Measurements from ENCODE around the gene NISCH. TPM values are rescaled to one million over a fixed set of nuclear protein-coding genes. Genes with fewer than 3 reads are reported as not detected.

NISCH gene
- polyA plus RNA-seq, 1 experiment: 71.0 TPM

DNA sequence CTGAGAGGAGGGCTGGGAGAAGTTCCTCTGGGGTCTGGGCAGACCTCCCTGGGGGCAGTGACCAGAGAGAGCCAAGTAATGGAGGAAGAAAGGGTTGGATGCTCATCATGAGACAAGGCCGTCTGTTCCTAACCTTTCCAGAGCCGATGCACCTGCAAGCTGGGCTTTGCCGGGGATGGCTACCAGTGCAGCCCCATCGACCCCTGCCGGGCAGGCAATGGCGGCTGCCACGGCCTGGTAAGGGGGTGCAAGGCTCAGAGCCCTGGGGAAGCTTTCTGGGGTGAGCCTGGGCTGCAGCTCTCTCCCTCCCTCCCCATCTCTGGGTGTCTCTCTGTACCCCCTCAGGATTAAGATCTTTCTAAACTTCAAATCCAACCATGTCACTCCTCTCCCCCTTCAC is 56.1 kb downstream of the NISCH start:
- Histone ChIP-seq H3K27me3 (ENCODE audit: control insufficient read depth, insufficient read depth, low read length) (peaks cover 29% of the 10 kb centered on the region), H3K9me3 (ENCODE audit: control insufficient read depth, insufficient read depth, low read length) (no peaks in the 10 kb centered on the region; the same call in 1 of the 2 replicates), H3K4me3 (ENCODE audit: low read depth, low read length) (no peak overlapping the region), H3K27ac (ENCODE audit: low read depth, low read length) (no peak overlapping the region)
- CTCF ChIA-PET: no interaction called here
- POLR2A ChIA-PET: interaction anchor here (0.5 to 1.1 kb wide), 2 partner anchors 9 to 12 kb away, joined by 3 read pairs; no protein-coding TSS in a partner anchor
- TF ChIP-seq, protein P1, sequence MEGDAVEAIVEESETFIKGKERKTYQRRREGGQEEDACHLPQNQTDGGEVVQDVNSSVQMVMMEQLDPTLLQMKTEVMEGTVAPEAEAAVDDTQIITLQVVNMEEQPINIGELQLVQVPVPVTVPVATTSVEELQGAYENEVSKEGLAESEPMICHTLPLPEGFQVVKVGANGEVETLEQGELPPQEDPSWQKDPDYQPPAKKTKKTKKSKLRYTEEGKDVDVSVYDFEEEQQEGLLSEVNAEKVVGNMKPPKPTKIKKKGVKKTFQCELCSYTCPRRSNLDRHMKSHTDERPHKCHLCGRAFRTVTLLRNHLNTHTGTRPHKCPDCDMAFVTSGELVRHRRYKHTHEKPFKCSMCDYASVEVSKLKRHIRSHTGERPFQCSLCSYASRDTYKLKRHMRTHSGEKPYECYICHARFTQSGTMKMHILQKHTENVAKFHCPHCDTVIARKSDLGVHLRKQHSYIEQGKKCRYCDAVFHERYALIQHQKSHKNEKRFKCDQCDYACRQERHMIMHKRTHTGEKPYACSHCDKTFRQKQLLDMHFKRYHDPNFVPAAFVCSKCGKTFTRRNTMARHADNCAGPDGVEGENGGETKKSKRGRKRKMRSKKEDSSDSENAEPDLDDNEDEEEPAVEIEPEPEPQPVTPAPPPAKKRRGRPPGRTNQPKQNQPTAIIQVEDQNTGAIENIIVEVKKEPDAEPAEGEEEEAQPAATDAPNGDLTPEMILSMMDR (IDR thresholded peaks at IDR 0.05; ENCODE audit: low read depth, low read length): no peak
- no peak for DNase-seq (ENCODE audit: low read depth, low spot score)

- Histone ChIP-seq H3K27me3 (ENCODE audit: control insufficient read depth, insufficient read depth, low read length) (peaks cover 29% of the 10 kb centered on the region), H3K4me3 (ENCODE audit: low read depth, low read length) (no peak overlapping the region), H3K9me3 (ENCODE audit: control insufficient read depth, insufficient read depth, low read length) (no peaks in the 10 kb centered on the region; the same call in 1 of the 2 replicates), H3K27ac (ENCODE audit: low read depth, low read length) (no peak overlapping the region)
- ChIA-PET CTCF (no interaction called here), POLR2A (interaction anchor here (1.1 kb wide), 1 partner anchor 9 kb away, joined by 3 read pairs; no protein-coding TSS in a partner anchor)
- TF ChIP-seq, protein P1 (IDR thresholded peaks at IDR 0.05; ENCODE audit: low read depth, low read length): no peak
- DNase-seq (ENCODE audit: low read depth, low spot score): no peak
Measured at GRCh38 chr3:52512105-52512504, 56.7 kb downstream of the NISCH start.

- no peak for DNase-seq (ENCODE audit: low read depth, low spot score)
- ChIA-PET CTCF (no interaction called here), POLR2A (interaction anchor here (1.1 kb wide), 1 partner anchor 10 kb away, joined by 3 read pairs; no protein-coding TSS in a partner anchor)
- H3K27me3 ChIP-seq (ENCODE audit: control insufficient read depth, insufficient read depth, low read length): peaks cover 29% of the 10 kb centered on the region
- no peak overlapping the region for H3K4me3 ChIP-seq (ENCODE audit: low read depth, low read length)
- TF ChIP-seq, protein P1 (IDR thresholded peaks at IDR 0.05; ENCODE audit: low read depth, low read length): no peak
- no peak overlapping the region for H3K27ac ChIP-seq (ENCODE audit: low read depth, low read length)
- H3K9me3 ChIP-seq (ENCODE audit: control insufficient read depth, insufficient read depth, low read length): no peaks in the 10 kb centered on the region; the same call in 1 of the 2 replicates
Measured at GRCh38 chr3:52512727-52513126, 57.3 kb downstream of the NISCH start.

DNA sequence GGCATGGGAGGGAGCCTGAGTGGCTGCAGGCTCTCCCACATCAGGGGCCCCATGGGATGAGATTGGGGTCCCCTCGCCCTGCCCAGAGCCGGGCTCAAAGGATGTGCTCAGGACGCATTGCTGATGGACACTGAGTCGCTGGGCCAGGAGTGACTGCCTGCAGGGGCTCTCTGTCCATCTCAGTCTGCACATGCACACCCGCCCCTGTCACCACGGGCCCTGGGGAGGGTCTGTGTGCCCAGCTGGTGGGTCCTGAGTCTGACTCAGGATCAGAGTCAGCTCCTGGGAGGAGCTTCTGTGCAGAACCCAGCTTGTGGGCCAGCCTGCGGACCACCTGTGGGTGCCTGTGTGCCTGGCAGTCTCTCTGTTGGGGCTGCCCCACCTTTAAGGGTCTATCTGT is 57.9 kb downstream of the NISCH start:
- ChIA-PET CTCF (no interaction called here), POLR2A (no interaction called here)
- Histone ChIP-seq H3K9me3 (ENCODE audit: control insufficient read depth, insufficient read depth, low read length) (no peaks in the 10 kb centered on the region; the same call in 1 of the 2 replicates), H3K4me3 (ENCODE audit: low read depth, low read length) (no peak overlapping the region), H3K27ac (ENCODE audit: low read depth, low read length) (no peak overlapping the region), H3K27me3 (ENCODE audit: control insufficient read depth, insufficient read depth, low read length) (peaks cover 29% of the 10 kb centered on the region)
- TF ChIP-seq, protein P1 (IDR thresholded peaks at IDR 0.05; ENCODE audit: low read depth, low read length): no peak
- DNase-seq (ENCODE audit: low read depth, low spot score): no peak

- no peak for DNase-seq (ENCODE audit: low read depth, low spot score)
- Histone ChIP-seq H3K27ac (ENCODE audit: low read depth, low read length) (no peak overlapping the region), H3K27me3 (ENCODE audit: control insufficient read depth, insufficient read depth, low read length) (peaks cover 29% of the 10 kb centered on the region), H3K9me3 (ENCODE audit: control insufficient read depth, insufficient read depth, low read length) (no peaks in the 10 kb centered on the region; the same call in 1 of the 2 replicates), H3K4me3 (ENCODE audit: low read depth, low read length) (no peak overlapping the region)
- ChIA-PET CTCF (no interaction called here), POLR2A (no interaction called here)
- TF ChIP-seq, protein P1 (IDR thresholded peaks at IDR 0.05; ENCODE audit: low read depth, low read length): no peak
Measured at GRCh38 chr3:52514576-52514975, 59.2 kb downstream of the NISCH start.
